SK-N-MC (cell line): Measurements from ENCODE around the gene PDK2.

Source experiments
- EZH2 ChIP-seq: fragments of 200-600 bp; sonication (generic); IDR thresholded peaks from one replicate; pipeline ENCODE4 v1.6.1; 2017; ENCODE audit warnings: antibody characterized with exemption
- POLR2AphosphoS5 ChIP-seq: IDR thresholded peaks from 2 replicates; pipeline ENCODE4 v1.6.1; 2012; ENCODE audit warnings: mild to moderate bottlenecking, low read depth, low read length, borderline replicate concordance

- TF ChIP-seq EZH2 (no peak), POLR2AphosphoS5 (no peak)
These were observed 40.4 kb downstream of the PDK2 start for GRCh38 chr17:50135316-50136095.
